GM12891 (cell line): ENCODE data around the gene NF1.

Experiments used
- PAX5 ChIP-seq: IDR thresholded peaks from 2 replicates; pipeline ENCODE4 v1.6.1; 2011; ENCODE audit warnings: low read length, moderate library complexity, mild to moderate bottlenecking; ENCODE audit not compliant: insufficient read depth, severe bottlenecking
- POLR2A ChIP-seq: IDR thresholded peaks from 2 replicates; pipeline ENCODE4 v1.6.1; 2011; ENCODE audit warnings: low read depth, low read length, control low read depth
- SPI1 ChIP-seq: IDR thresholded peaks from 2 replicates; pipeline ENCODE4 v1.6.1; 2011; ENCODE audit warnings: low read depth, low read length, control low read depth

GRCh38 chr17:31200287-31200686, 105.5 kb downstream of the NF1 start:
- TF ChIP-seq SPI1 (no peak), POLR2A (no peak), PAX5 (no peak)
